HCT116 (cell line): Measurements from ENCODE around the gene ANKRD26.

Experiments
- CEBPB ChIP-seq: IDR thresholded peaks from 2 replicates; pipeline ENCODE4 v1.6.1; 2012; ENCODE audit warnings: low read depth
- CTCF ChIP-seq, 3 experiments: fragments of 200-600 bp in 1 of 3; sonication (generic) in 1 of 3; IDR thresholded peaks in 2 of 3; conservative IDR thresholded peaks in 1 of 3; 2 replicates each; pipeline ENCODE4 v1.5.1; 2012 to 2017; ENCODE audit warnings: low read depth in 2 of 3, low read length in 2 of 3, antibody characterized with exemption in 1 of 3, borderline replicate concordance in 1 of 3, control low read depth in 1 of 3, mild to moderate bottlenecking in 1 of 3, mixed read lengths in 1 of 3, mixed run types in 1 of 3, moderate library complexity in 1 of 3; ENCODE audit not compliant: insufficient read depth in 1 of 3
- EGR1 ChIP-seq: IDR thresholded peaks from 2 replicates; pipeline ENCODE4 v1.6.1; 2012; ENCODE audit warnings: low read depth
- EZH2 ChIP-seq: fragments of 200-600 bp; sonication (generic); IDR thresholded peaks from 2 replicates; pipeline ENCODE4 v1.6.1; 2017; ENCODE audit warnings: antibody characterized with exemption, mixed run types
- JUND ChIP-seq: IDR thresholded peaks from 2 replicates; pipeline ENCODE4 v1.6.1; 2012
- POLR2A ChIP-seq: IDR thresholded peaks from 2 replicates; pipeline ENCODE4 v1.7.0; 2011; ENCODE audit warnings: borderline replicate concordance; ENCODE audit not compliant: insufficient read depth, insufficient read length; ENCODE audit errors: extremely low read depth
- ZFX ChIP-seq: fragments of 450-650 bp; IDR thresholded peaks from 2 replicates; pipeline ENCODE4 v1.6.1; 2017

GRCh38 chr10:27138277-27138676, 38.0 kb upstream of the ANKRD26 start:
- TF ChIP-seq CTCF (IDR thresholded peaks at IDR 0.05 in 2 of 3, conservative IDR thresholded peaks at IDR 0.05 in 1 of 3; ENCODE audit: borderline replicate concordance in 1 of 3, insufficient read depth in 1 of 3, low read depth in 2 of 3, low read length in 2 of 3) (no peak), POLR2A (no peak), ZFX (no peak), EZH2 (no peak), CEBPB (no peak), EGR1 (no peak), JUND (no peak)
